DMS53 treated with DMSO at 0.1 percent for 48 hours (cell line): ENCODE results near the gene CCT7.
A peak's percentile ranks its signal among the peaks of the same experiment; 100 is the strongest.

Source experiments
- DNase-seq: peaks from one replicate; lab custom pipeline; 2025; ENCODE audit not compliant: unreplicated experiment; lab: John Stamatoyannopoulos, UW

The CCT7 gene

GRCh38 chr2:73292316-73292905 is 58.3 kb downstream of the CCT7 start:
- DNase-seq, result no peak

DNA sequence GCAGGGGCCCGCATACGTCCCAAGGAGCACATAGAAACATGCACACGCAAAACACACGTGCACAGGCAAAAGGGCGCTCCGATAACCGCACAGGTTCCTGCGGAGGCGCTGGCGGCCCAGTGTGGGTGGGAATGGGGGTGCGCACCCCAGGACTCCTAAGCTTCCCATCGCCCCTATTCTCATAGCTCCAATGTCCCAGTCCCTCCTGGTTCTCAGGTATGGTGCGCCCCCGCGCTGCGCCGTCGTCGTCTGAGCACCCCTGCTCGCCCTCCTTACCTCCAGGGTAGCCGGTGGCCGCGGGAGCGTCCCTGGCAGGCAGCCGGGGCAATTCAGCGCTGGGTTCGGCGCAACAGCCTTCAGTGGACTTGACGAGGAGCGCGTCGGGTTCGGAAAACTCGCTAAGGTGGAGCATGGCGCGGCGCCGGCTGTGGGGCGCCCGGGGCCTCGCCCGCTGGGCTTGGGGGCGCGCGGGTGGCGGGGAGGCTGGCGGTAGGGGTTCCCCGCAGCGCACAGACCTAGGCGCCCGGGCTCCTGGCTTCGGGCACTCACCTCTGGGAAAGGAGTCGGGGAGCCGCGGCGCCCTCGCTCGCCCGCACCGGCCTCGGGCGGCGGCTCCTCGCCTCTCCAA is 58.9 kb downstream of the CCT7 start:
- peak; percentile 24 for DNase-seq

GRCh38 chr2:73293534-73294171 is 59.5 kb downstream of the CCT7 start, which contains the start of gene EGR4:
TSS of gene EGR4 (minus strand) at chr2:73293548. CDS start at chr2:73293317, 231 bp downstream.
- DNase-seq, result peak; percentile 87

DNA sequence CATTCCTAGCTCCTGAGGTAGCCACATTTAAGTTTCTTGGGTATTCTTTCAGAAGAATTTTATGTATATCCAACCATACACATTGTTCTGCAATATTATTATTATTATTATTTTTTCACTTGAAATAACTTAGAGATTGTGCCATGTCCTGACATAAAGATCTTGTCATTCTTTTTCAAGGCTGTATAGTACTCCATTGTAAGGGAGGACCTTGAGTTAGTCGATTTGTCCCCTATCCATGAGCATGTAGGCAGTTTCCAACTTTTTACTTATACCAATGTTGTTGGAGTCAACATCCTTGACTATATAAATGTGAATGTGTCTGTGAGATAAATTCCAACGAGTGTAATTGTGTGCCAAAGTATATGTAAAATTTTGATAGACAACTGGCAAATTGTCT is 60.1 kb downstream of the CCT7 start:
- no peak for DNase-seq

DNA sequence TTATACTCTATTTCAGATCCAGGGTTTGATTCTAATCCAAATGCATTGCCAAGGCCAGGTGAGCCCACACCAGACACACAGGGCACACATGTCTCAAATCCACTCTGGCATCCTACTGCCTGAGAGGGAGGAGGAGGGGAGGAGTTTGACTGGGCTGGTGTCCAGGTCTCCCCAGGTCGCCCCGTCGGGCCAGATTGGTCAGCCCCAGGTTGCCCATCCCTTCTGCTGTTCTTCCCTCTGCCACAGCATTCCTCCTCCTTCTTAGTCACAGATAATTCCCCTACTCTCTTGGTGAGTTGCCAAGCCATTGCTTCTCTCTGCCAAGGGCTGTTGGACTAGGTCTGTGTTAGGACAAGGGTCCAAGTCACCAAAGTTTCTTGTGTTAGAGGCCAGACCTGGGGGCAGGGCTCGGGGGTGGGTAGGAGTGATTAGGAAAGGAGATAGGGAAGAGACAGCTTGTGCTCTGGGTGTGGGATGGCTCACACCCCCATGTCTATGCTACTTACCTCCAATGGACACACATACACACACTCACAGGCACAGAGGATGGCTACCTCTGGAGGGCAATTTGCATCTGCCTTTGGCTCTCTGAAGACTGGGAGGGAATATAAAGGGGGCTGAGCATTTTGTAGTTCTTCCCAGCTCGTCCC is 61.8 kb downstream of the CCT7 start:
- DNase-seq, result no peak

DNA sequence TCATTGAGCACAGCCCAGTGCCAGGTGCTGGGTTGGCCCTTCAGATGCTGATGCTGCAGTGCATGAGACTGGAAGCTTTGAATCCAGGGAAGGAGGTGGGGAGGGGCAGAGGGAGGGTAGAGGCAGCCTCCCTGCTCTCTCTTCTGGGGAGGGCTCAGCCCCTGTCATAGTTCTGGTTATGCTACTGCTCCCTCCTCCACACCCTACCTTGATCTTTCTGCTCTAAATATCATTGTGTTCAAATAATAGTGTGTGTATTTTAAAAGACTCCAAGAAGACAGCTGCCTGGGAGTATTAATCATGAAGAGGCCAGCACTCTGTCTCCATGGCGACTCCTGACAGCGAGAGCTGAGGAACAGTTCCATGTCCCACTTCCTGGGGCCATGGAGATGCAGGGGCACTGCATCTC is 63.0 kb downstream of the CCT7 start:
- peak; percentile 17 for DNase-seq

DNA sequence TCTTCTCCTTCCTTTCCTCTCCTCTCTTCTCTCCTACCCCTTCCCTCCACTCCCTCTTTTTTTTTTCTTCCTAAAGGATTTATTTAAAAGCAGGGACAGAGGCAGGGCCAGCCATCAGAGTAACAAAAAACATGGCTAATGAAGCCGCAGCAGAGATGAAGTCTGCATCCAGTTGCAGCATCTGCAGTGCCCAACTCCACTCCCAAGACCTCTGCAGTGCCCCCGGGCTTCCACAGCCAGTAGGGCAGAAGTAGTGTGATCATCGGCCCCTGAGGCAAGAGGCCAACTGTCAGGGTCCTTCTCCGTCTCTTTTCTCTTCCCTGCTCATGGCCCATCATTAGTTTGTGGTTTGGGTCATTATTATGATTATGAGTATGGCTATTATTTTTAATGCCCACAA is 63.5 kb downstream of the CCT7 start:
- no peak for DNase-seq

DNA sequence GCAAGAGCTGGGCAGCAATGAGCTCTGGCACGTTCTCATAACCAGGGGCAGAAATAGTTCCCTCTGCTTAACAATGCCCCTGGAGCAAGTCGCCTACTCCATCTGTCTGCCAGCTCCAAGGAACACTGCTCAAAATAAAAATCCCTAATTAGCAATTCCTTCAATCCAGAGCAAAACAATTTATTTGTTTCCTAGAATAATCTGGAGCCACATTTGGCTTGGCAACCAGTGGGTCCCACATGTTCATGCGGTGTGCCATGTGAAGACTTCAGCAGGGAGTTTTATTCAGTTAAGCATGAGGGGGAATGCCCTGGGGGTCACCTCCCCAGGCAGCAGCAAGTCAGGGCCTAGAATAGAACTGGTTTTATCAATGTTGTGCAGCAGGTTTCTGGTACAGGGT is 66.8 kb downstream of the CCT7 start:
- no peak for DNase-seq

GRCh38 chr2:73301636-73302035 is 67.5 kb downstream of the CCT7 start:
- DNase-seq, result no peak
